Breast epithelium (tissue), 3 donors: Measurements from ENCODE around the gene C11orf58.

Experiments
- POLR2AphosphoS5 ChIP-seq, 3 donors: sonication (generic); formaldehyde crosslinking; IDR thresholded peaks; one replicate each; pipeline ENCODE4 v1.6.1; 2017; ENCODE audit warnings: antibody characterized with exemption in 3 of 3
- TF ChIP-seq, protein P1 (sequence below), 3 donors: fragments of 450-650 bp; IDR thresholded peaks; one replicate each; pipeline ENCODE4 v1.5.1; 2016 to 2017; ENCODE audit warnings: antibody characterized with exemption in 3 of 3, mild to moderate bottlenecking in 3 of 3, moderate library complexity in 3 of 3

DNA sequence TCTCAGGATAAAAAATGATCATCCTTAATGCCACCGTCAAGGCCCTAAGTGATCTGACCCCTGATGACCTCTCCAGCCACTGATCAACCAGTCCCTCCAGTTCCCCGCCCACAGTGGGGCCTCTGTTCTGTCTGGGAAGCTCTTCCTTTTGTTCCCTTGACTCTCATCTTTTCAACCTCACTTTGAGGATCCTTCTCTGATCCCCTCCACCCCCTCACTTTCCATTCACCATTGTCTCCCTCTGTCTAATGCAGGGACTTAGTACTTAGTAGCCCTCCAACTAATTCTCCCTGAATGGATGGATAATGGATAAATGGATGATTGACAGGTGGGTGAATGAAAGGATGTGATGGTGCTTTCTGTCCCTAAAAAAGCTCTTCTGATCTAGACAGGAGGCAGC lies 45.6 kb downstream of the C11orf58 start:
- TF ChIP-seq, protein P1, sequence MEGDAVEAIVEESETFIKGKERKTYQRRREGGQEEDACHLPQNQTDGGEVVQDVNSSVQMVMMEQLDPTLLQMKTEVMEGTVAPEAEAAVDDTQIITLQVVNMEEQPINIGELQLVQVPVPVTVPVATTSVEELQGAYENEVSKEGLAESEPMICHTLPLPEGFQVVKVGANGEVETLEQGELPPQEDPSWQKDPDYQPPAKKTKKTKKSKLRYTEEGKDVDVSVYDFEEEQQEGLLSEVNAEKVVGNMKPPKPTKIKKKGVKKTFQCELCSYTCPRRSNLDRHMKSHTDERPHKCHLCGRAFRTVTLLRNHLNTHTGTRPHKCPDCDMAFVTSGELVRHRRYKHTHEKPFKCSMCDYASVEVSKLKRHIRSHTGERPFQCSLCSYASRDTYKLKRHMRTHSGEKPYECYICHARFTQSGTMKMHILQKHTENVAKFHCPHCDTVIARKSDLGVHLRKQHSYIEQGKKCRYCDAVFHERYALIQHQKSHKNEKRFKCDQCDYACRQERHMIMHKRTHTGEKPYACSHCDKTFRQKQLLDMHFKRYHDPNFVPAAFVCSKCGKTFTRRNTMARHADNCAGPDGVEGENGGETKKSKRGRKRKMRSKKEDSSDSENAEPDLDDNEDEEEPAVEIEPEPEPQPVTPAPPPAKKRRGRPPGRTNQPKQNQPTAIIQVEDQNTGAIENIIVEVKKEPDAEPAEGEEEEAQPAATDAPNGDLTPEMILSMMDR (IDR thresholded peaks at IDR 0.05), result no peak
- TF ChIP-seq POLR2AphosphoS5 (IDR thresholded peaks at IDR 0.05), result no peak
